Fibroblast of upper back skin (primary cell): ENCODE measurements around the gene AGAP1.
"Not testable (repeated sequence)": the region's sequence is repeated elsewhere in the genome, so short reads cannot be mapped to it uniquely, and the experiment has no call there.

ENCODE experiments used
- DNase-seq: peaks from one replicate; pipeline ENCODE4 v3.0.0-alpha.2; 2013

AGAP1 gene

GRCh38 chr2:236054125-236054524 lies 560.3 kb downstream of the AGAP1 start:
- DNase-seq = no peak

GRCh38 chr2:236054621-236055305 lies 560.9 kb downstream of the AGAP1 start:
- DNase-seq = no peak

DNA sequence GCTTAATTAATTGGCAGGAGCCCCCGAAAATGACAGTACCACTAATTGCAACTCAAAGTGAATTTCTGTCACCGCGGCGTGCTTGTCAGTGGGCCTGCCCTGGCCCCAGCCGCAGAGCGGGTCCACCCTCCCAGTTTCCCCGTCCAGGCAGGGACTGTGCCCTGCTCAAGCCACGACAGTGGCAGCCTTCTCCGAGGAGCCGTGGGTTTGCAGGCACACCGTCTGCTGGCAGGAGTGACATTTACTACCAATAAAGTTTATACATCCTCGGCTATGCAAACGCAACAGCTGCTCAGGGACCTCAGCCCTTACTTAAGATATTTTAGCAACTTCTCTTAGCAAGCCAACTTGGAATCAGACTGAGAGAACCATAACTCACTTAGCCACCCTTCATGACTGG lies 561.6 kb downstream of the AGAP1 start:
- DNase-seq = no peak

DNA sequence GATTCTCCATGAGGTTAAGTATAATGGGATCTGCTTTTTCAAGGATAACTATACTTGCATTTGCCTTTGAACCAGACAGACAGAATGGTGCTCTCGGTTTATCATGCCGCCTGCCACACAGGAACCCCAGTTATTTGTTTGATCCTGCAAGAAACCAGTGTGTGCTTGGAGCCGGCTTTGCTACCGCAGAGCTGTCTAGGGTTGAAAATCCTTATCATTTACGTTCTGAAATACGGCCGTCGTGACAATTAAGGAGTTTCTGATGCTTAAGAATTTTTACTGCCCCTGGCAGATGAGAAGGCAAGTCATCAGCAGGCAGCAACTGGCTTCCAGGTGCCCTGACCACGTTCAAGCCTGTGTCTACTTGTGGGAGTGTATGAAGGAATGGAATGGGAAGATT lies 562.3 kb downstream of the AGAP1 start:
- DNase-seq = no peak

- no peak for DNase-seq
Observed at GRCh38 chr2:236057375-236057774, 563.5 kb downstream of the AGAP1 start.

- DNase-seq = no peak
Observed at GRCh38 chr2:236061497-236061896, 567.7 kb downstream of the AGAP1 start.

DNA sequence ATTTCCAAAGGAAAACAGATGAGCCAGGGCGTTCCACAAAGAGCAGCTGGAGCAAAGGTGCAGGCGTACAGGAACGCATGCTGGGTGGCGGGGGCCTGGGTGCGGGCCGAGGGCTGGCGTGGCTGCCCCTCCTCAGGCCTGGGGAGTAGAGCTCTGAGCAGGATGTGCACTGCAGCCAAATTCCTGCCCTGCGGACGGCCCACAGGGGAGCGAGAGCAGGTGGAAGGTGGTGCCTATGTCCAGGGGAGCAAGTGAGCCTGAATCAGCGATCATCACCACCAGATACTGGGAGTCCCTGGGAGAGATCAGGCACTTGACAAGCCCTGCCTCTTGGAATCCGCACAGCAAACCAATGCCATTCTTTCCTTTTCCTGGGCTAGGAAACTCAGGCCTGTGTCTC lies 568.1 kb downstream of the AGAP1 start:
- DNase-seq = no peak

GRCh38 chr2:236062806-236063205 lies 569.0 kb downstream of the AGAP1 start:
- not testable (repeated sequence) for DNase-seq

DNA sequence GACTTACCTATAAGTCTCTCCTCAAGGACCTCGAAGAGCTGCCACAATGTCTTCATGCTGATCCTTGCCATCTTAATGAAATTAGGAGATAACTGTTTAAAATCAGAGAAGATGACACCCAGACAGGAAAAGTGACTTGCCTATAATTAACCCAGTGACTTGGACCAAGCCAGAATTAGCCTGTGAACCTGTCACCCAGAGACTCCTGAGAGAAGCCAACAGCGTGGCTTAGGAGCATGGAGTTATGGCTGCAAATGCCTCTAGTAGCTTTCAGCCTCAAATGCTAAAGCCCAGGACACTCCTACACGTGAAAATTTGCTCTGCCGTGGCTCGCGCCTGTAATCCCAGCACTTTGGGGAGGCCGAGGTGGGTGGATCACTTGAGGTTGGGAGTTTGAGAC lies 570.2 kb downstream of the AGAP1 start:
- no peak for DNase-seq

DNA sequence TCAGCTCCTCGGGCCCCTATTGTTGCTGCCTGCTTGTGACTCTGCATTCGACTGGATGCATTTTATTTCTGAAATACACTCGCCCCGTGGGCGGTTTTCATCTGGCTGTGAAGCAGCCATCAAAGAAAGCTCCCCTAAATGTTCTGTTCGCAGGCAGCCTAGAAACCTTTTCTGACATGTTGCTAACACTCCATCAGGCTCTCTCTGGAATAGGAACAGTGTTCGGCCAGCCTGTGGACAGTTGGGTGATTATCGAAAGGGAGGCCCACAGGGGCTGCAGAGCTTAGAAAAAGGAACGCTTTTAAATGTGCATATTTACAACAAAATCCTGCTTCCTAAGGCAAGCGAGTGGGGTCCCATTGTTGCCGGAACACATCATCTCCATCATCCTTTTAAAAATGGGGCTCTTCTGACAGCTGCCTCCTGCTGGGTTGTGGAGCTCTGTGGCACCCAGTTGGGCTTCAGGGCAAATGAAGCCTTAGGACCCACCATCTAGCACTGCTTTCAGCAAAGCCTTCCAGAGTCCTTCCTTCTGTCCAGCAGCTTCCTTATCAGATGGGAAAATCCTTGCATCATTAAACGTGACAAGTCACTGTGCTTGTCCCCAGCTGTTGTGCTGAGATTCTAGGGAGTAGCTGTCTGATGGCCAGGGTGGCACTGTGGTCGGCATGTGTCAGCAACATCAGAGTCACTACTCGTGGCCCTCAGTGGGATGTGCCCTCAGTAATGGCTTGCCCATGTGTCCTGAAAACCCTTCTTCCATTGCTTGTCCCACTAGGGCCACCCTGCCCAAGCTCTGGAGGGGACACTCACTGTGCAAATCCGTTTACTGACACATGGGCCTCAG lies 571.7 kb downstream of the AGAP1 start:
- DNase-seq = no peak

- DNase-seq = no peak
Observed at GRCh38 chr2:236070236-236070635, 576.4 kb downstream of the AGAP1 start.

DNA sequence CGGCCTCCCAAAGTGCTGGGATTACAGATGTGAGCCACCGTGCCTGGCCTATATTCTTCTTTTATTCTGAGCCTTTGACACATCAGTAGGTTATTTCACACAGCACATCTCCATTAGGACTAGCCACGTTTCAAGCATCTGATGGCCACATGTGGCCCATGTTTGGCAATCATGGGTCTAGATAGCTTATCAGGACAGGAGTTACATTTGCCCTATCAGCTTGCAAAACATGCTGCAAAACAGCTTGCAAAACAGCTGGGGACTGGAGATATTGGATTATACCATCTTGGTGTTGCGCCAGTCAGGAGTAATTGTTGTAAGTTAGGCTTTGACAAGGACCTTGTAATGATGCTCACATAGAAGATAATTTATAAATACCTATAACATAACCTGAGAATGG lies 579.4 kb downstream of the AGAP1 start:
- no peak for DNase-seq

- no peak for DNase-seq
Observed at GRCh38 chr2:236073867-236074655, 580.2 kb downstream of the AGAP1 start.

GRCh38 chr2:236075802-236076201 lies 582.0 kb downstream of the AGAP1 start:
- no peak for DNase-seq

DNA sequence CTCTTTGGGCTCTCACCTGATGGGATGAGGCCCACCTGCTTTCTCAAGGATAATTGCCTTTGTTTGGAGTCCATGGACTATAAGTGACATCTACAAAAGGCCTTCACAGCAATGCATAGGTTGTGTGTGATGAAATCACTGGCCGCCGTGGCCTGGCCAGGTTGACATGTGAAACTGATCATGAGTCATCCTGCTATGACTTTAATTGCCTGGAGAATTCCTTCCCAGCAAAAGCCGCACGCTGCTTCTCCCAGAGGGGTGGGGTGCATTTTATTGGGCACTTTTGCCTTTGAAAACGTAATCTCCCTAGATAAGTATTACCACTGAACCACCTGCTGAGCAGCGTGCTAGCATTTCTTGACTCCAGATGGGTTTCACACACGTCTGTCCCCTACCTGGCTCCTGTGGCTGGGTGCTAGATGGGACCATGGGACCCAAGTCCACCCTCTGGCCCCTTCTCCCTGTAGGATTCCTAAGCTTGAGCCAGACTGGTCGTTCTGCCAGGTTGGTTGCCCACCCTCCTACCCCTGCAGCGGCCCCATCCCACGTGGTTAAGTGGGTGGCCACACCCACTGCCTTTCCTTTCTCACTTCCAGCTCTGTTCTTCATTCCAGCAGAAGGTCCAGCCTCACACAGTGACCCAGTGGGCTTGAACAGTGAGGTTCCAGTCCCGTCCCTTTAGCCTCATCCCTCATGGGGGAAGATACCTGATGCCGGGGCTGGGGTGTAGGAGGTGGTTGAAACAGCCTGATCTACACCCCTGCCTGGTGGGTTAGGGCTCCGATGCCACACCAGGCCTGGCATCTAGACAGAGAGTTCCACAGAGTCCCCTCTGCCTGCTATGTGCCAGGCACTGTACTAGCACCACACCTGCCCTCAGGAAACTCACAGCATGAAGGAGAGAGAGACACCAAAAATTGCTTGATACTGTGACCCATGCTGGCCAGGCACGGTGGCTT lies 584.7 kb downstream of the AGAP1 start:
- DNase-seq = peak; percentile 82

GRCh38 chr2:236080412-236080811 lies 586.6 kb downstream of the AGAP1 start:
- no peak for DNase-seq

DNA sequence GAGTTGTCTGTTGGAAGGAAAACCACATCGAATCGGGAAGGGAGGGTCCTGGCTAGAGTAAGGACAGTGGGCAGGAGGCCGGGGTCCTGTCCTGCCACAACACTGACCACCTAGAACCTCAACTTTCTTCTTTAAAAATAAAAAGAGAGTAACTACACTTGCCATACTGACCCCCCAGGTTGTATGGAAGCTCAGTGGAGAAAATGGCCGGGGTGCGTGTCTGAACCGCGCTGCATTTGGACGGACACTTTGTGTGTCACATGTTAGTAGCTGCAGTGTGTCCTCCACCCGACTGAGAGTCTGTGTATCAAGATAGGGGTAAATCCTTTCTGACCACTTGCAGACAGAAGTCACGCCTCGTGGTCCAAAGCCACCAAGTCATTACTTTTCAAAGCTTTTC lies 587.3 kb downstream of the AGAP1 start:
- DNase-seq = peak; percentile 11

- DNase-seq = no peak
Observed at GRCh38 chr2:236082061-236082460, 588.2 kb downstream of the AGAP1 start.

- no peak for DNase-seq
Observed at GRCh38 chr2:236083934-236084333, 590.1 kb downstream of the AGAP1 start.

DNA sequence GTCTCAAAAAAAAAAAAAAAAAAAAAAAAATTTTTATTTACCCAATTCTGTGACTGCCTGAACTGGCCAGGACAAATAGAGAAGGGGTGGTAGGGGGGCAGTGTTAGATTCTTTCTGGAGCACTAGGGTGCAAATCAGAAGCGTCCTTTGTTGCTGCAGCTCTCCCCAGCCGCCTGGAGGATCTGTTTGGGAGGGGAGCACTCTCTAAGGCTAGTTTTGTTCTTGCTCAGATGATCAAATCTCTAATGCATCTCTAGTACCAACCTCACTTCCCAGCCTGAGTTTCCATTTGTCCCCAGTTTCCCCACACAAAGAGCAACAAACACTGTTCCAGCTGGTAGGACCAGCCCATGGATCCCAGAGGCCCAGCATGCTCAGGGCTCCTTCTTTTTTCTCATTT lies 591.4 kb downstream of the AGAP1 start:
- DNase-seq = no peak

DNA sequence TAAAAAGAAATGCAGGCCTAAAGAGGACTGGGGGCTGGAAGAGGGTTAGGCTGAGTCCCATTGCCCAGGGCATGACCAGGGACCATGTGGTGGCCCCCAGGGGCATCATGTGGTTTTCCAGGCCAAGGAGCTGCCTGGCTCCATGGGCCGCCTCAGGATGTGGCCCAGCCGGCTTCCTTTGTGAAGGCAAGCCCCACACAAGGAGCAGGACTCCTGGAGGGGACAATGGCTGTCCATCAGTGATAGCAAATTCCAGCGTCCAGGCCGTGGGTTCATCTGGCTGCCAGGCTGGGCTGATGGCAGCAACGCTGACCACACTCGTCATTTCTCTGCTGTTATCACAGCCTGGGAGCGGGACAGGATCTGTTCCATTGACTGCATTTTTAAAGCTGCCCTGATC lies 591.8 kb downstream of the AGAP1 start:
- no peak for DNase-seq

DNA sequence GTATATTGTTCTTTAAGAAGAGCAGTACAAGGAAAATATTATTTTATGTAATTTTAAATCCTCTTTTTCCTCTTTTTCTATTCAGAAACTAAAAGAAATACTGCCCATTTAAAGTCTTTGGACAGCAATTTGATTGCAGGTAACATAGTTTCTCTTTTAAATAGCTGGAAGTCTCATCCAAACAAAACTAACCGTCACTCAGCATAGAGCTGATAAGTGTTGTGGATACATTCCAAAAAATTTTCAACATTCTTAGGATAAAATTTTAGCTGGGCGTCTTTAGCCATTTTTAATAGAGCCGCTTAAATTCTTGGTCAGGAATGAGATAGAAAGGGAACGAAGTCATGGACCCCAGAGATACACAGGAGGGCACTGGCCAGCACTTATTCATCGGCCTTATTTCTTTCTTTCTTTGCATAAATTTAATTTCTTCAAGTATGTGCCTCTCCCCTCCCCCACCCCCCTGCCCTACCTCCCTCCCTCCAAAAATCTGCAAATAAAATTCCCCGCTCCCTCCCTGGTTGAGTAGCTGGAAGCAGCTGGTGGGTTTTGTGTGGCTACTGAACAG lies 592.6 kb downstream of the AGAP1 start:
- DNase-seq = no peak
